Measurements from ENCODE around the gene SURF6. TPM values are rescaled to one million over a fixed set of nuclear protein-coding genes. Genes with fewer than 3 reads are reported as not detected.
"Not testable (repeated sequence)": the region's sequence is repeated elsewhere in the genome, so short reads cannot be mapped to it uniquely, and the experiment has no call there.

The SURF6 gene
- total and polyA plus RNA-seq, 7 donors: 13.9 to 43.1 (median 20.1) TPM

DNA sequence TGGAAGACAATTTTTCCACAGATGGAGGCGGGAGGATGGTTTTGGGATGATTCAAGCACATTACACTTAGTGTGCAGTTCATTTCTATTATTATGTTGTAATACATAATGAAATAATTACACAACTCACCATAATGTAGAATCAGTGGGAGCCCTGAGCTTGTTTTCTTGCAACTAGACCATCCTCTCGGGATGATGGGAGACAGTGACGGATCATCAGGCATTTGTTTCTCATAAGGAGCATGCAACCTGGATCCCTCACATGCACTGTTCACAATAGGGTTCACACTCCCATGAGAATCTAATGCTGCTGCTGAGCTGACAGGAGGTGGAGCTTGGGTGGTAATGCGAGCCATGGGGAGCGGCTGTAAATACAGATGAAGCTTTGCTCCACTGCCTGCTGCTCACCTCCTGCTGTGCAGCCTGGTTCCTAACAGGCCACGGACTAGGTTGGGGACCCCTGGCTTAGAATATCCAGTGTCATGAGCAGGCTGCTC lies 41.8 kb upstream of the SURF6 start:
- H3K4me1 ChIP-seq: peaks cover 0 to 36% (median 29%) of the 10 kb centered on the region in 4 donors
- no peak for TF ChIP-seq POLR2A (IDR thresholded peaks at IDR 0.05)
- no peak for TF ChIP-seq POLR2AphosphoS5 (IDR thresholded peaks at IDR 0.05)
- TF ChIP-seq, protein P1, sequence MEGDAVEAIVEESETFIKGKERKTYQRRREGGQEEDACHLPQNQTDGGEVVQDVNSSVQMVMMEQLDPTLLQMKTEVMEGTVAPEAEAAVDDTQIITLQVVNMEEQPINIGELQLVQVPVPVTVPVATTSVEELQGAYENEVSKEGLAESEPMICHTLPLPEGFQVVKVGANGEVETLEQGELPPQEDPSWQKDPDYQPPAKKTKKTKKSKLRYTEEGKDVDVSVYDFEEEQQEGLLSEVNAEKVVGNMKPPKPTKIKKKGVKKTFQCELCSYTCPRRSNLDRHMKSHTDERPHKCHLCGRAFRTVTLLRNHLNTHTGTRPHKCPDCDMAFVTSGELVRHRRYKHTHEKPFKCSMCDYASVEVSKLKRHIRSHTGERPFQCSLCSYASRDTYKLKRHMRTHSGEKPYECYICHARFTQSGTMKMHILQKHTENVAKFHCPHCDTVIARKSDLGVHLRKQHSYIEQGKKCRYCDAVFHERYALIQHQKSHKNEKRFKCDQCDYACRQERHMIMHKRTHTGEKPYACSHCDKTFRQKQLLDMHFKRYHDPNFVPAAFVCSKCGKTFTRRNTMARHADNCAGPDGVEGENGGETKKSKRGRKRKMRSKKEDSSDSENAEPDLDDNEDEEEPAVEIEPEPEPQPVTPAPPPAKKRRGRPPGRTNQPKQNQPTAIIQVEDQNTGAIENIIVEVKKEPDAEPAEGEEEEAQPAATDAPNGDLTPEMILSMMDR (IDR thresholded peaks at IDR 0.05): no peak
- TF ChIP-seq EP300 (IDR thresholded peaks at IDR 0.05): no peak
- no peaks in the 10 kb centered on the region for H3K27me3 ChIP-seq
- no peaks in the 10 kb centered on the region for H3K9me3 ChIP-seq
- no peak overlapping the region for H3K27ac ChIP-seq
- no peak overlapping the region for H3K4me3 ChIP-seq
- DNase-seq: no peak
- peaks cover 0 to 7% (median 0%) of the 10 kb centered on the region in 4 donors for H3K36me3 ChIP-seq
- WGBS, 2 donors: 72 to 82% methylated on average over 6 of the region's 6 CpGs
- intact Hi-C loops (cut with DNase I): loop anchor here (2.0 to 5.0 kb wide), 2 partner anchors 40 to 81 kb away; partner anchors contain the start of genes CACFD1 and REXO4

DNA sequence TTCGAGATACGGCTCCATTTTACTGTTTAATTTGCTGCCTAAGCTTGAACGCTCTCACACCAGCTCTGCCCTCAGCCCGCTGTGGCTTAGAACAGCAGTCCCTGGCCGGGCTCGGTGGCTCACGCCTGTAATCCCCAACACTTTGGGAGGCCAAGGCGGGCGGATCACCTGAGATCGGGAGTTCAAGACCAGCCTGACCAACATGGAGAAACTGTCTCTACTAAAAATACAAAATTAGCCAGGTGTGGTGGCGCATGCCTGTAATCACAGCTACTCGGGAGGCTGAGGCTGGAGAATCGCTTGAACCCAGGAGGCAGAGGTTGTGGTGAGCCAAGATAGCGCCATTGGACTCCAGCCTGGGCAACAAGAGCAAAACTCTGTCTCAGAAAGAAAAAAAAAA lies 41.3 kb upstream of the SURF6 start:
- WGBS, 2 donors: 89 to 92% methylated on average over 14 of the region's 14 CpGs
- Histone ChIP-seq H3K27ac (peak overlapping the region in 1 of 4 donors; percentile 94), H3K4me1 (peaks cover 0 to 41% (median 34%) of the 10 kb centered on the region in 4 donors), H3K36me3 (peaks cover 0 to 10% (median 0%) of the 10 kb centered on the region in 4 donors)
- not testable (repeated sequence) for H3K9me3 ChIP-seq, H3K27me3 ChIP-seq, H3K4me3 ChIP-seq, DNase-seq
- intact Hi-C loops (cut with DNase I): loop anchor here (2.0 to 5.0 kb wide), 2 partner anchors 40 to 82 kb away; partner anchors contain the start of genes CACFD1 and REXO4

DNA sequence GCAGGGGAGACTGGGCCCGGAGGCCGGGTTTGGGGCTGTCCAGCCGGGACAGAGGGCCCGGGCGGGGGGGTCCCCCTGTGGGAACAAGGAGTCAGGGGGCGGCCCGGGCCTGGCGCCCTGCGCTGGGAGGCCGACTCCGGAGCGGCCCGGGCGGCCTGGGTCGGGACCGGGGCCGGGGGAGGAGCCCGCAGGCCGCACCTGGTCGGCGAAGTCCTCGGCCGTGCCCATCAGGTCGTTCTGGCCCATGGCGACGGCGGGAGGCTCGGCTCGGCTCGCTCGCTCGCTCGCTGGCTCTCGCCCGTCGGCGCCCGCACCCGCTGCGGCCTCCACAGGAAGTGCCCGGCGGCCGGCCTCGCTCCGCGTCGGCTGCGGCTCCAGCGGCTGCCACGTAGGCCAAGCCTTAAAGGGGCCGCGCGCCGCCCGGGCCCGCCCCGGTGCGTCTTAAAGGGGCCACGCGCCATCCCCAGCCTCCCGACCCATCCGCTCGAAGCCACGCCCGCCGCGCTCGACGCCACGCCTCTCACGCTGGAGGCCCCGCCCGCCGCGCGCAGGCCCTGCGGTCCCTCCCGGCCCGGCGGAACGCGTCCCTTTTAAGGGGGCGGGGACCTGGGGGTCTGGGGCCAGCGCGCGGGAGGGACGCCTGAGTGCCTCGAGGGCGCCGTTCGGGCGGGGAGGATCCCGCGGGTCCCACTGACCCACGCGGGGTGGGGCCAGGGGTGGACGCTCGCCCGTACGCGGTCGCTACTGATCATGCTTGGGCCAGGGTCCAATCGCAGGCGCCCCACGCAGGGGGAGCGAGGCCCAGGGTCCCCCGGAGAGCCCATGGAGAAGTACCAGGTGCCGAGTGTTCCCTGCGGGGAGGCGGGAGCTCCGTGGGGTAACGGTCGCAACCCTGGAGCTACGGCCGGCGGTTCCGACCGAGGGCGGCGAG lies 40.0 kb upstream of the SURF6 start, which contains the start of the genes STKLD1 and SURF4:
Gene STKLD1, plus strand, starts transcription at position 643 of the 931 bp plus-strand sequence. Its CDS starts 108 bp downstream, at position 751.
Gene SURF4, minus strand, starts transcription at position 337 of the 931 bp plus-strand sequence. Its CDS starts 91 bp downstream, at position 246.
- Histone ChIP-seq H3K9me3 (no peaks in the 10 kb centered on the region), H3K36me3 (peaks cover 0 to 13% (median 0%) of the 10 kb centered on the region in 4 donors), H3K4me3 (peak within 1 kb of the TSS; percentile 80 to 99 (median 88)), H3K27me3 (no peaks in the 10 kb centered on the region), H3K4me1 (peaks cover 0 to 54% (median 46%) of the 10 kb centered on the region in 4 donors), H3K27ac (peak within 1 kb of the TSS; percentile 93 to 99 (median 94))
- peak; percentile 97 for DNase-seq
- TF ChIP-seq, protein P1 (IDR thresholded peaks at IDR 0.05): peak in 1 of 4 experiments; percentile 14
- no peak for TF ChIP-seq POLR2A (IDR thresholded peaks at IDR 0.05)
- TF ChIP-seq POLR2AphosphoS5 (IDR thresholded peaks at IDR 0.05): peak; percentile 48 to 83 (median 75)
- intact Hi-C loops (cut with DNase I): loop anchor here (1.0 to 5.0 kb wide), 5 partner anchors 20 to 83 kb away; partner anchors contain the start of genes CACFD1, MED22, REXO4 and RPL7A
- 1% methylated on average over 120 of the region's 120 CpGs for WGBS, 2 donors

GRCh38 chr9:133375116-133375723 lies 39.2 kb upstream of the SURF6 start:
- Histone ChIP-seq H3K4me3 (peak overlapping the region; percentile 80 to 99 (median 88)), H3K27me3 (no peaks in the 10 kb centered on the region), H3K4me1 (peaks cover 0 to 62% (median 54%) of the 10 kb centered on the region in 4 donors), H3K36me3 (peaks cover 0 to 21% (median 3%) of the 10 kb centered on the region in 4 donors), H3K9me3 (no peaks in the 10 kb centered on the region), H3K27ac (peak overlapping the region; percentile 93 to 99 (median 94))
- TF ChIP-seq EP300 (IDR thresholded peaks at IDR 0.05): no peak
- no peak for TF ChIP-seq POLR2AphosphoS5 (IDR thresholded peaks at IDR 0.05)
- TF ChIP-seq POLR2A (IDR thresholded peaks at IDR 0.05): no peak
- TF ChIP-seq, protein P1 (IDR thresholded peaks at IDR 0.05): no peak
- WGBS, 2 donors: 1% methylated on average over 39 of the region's 39 CpGs
- intact Hi-C loops (cut with DNase I): loop anchor here (5.0 kb wide), 1 partner anchor 42 kb away; the partner anchor contains the start of gene REXO4
- DNase-seq: no peak

Data from sigmoid colon (tissue), 7 donors.